B cell (primary cell): ENCODE results near the gene SPTBN1. TPM values are rescaled to one million over a fixed set of nuclear protein-coding genes. Genes with fewer than 3 reads are reported as not detected.
A peak's percentile ranks its signal among the peaks of the same experiment; 100 is the strongest.

ENCODE experiments used
- ATAC-seq: fragments of 200-7000 bp; cut with Tn5 transposase; one replicate; pipeline ENCODE4 v1.10.0; 2021; ENCODE audit warnings: low read depth, mild to moderate bottlenecking, moderate number of reproducible peaks, moderate library complexity
- CTCF ChIA-PET: fragments of 350-600 bp; sonication (Branson Sonifier 250); formaldehyde crosslinking; loops from one replicate; lab custom pipeline; 2021; ENCODE audit warnings: antibody characterized with exemption, inconsistent platforms; lab: Charles Lee
- POLR2A ChIA-PET: fragments of 350-600 bp; sonication (Branson Sonifier 250); formaldehyde crosslinking; loops from one replicate; lab custom pipeline; 2021; ENCODE audit warnings: antibody characterized with exemption; lab: Charles Lee
- DNase-seq: peaks from one replicate; pipeline ENCODE4 v3.0.0; 2013
- H2AFZ ChIP-seq: 2 replicates; pipeline ENCODE4 v1.6.1; 2012; ENCODE audit warnings: mild to moderate bottlenecking, low read depth, low read length; ENCODE audit not compliant: insufficient read depth, poor library complexity, severe bottlenecking
- H3K27ac ChIP-seq, 2 donors: 1 replicate in 1 of 2; 2 replicates in 1 of 2; pipeline ENCODE4 v1.5.1; 2012 to 2013; ENCODE audit warnings: low read length in 2 of 2, mild to moderate bottlenecking in 2 of 2, moderate library complexity in 1 of 2
- H3K27me3 ChIP-seq, 4 experiments: fragments of 200-600 bp in 1 of 4; sonication (generic) in 1 of 4; replicated peaks in 1 of 4; 1 replicate in 2 of 4; 2 replicates in 2 of 4; pipeline versions ENCODE4 v1.6.1 to v1.7.0; 2013 to 2016; ENCODE audit warnings: low read length in 3 of 4, mild to moderate bottlenecking in 2 of 4, mixed read lengths in 1 of 4, moderate library complexity in 1 of 4; ENCODE audit not compliant: insufficient read depth in 4 of 4, control insufficient read depth in 3 of 4; ENCODE audit errors: control extremely low read depth in 1 of 4
- H3K36me3 ChIP-seq, 2 experiments: replicated peaks in 1 of 2; 1 replicate in 1 of 2; 2 replicates in 1 of 2; pipeline versions ENCODE4 v1.6.1 to v1.7.1; 2013; ENCODE audit warnings: low read length in 1 of 2; ENCODE audit not compliant: insufficient read depth in 2 of 2, control insufficient read depth in 1 of 2; ENCODE audit errors: control extremely low read depth in 1 of 2, extremely low read depth in 1 of 2
- H3K4me1 ChIP-seq, 2 donors: fragments of 200-600 bp in 1 of 2; sonication (generic) in 1 of 2; 1 replicate in 1 of 2; 2 replicates in 1 of 2; pipeline versions ENCODE4 v1.5.1 to v1.6.1; 2013 to 2017; ENCODE audit warnings: low read length in 2 of 2; ENCODE audit not compliant: control insufficient read depth in 2 of 2, insufficient read depth in 2 of 2
- H3K4me2 ChIP-seq: replicated peaks from 2 replicates; pipeline ENCODE3; 2012; ENCODE audit warnings: mild to moderate bottlenecking, low read depth, low read length; ENCODE audit not compliant: poor library complexity, severe bottlenecking
- H3K4me3 ChIP-seq, 5 experiments: fragments of 200-600 bp in 1 of 5; sonication (generic) in 1 of 5; 1 replicate in 3 of 5; 2 replicates in 2 of 5; pipeline versions ENCODE4 v1.5.1 to v1.7.0; 2011 to 2016; ENCODE audit warnings: low read length in 4 of 5, mild to moderate bottlenecking in 4 of 5, low read depth in 2 of 5, control low read depth in 1 of 5, moderate library complexity in 1 of 5; ENCODE audit not compliant: insufficient read depth in 1 of 5; ENCODE audit errors: control extremely low read depth in 1 of 5, extremely low read depth in 1 of 5
- H3K79me2 ChIP-seq: fragments of 200-600 bp; sonication (generic); one replicate; pipeline ENCODE4 v1.6.0; 2016; ENCODE audit warnings: low read length; ENCODE audit not compliant: control insufficient read depth, insufficient read depth
- H3K9ac ChIP-seq: fragments of 200-600 bp; sonication (generic); 2 replicates; pipeline ENCODE4 v1.6.1; 2017; ENCODE audit warnings: mild to moderate bottlenecking, low read length, moderate library complexity
- H3K9me3 ChIP-seq, 3 donors: one replicate each; pipeline versions ENCODE4 v1.6.1 to v1.7.1; 2013; ENCODE audit warnings: low read length in 2 of 3; ENCODE audit not compliant: control insufficient read depth in 2 of 3, insufficient read depth in 1 of 3; ENCODE audit errors: control extremely low read depth in 1 of 3
- H4K20me1 ChIP-seq: 2 replicates; pipeline ENCODE4 v1.6.0; 2012; ENCODE audit warnings: mild to moderate bottlenecking, low read length; ENCODE audit not compliant: insufficient read depth, control insufficient read depth, poor library complexity, severe bottlenecking
- H3K27ac Mint-ChIP-seq: one replicate; pipeline ENCODE4 v1.8.0; 2021; ENCODE audit warnings: mixed read lengths
- H3K27me3 Mint-ChIP-seq: one replicate; pipeline ENCODE4 v1.8.0; 2021; ENCODE audit warnings: mixed read lengths
- H3K4me1 Mint-ChIP-seq: one replicate; pipeline ENCODE4 v1.8.0; 2021; ENCODE audit warnings: mixed read lengths
- H3K4me3 Mint-ChIP-seq: one replicate; pipeline ENCODE4 v1.8.0; 2021; ENCODE audit warnings: mixed read lengths
- H3K9me3 Mint-ChIP-seq: one replicate; pipeline ENCODE4 v1.8.0; 2022; ENCODE audit warnings: mixed read lengths; ENCODE audit not compliant: insufficient read depth
- CTCF ChIP-seq: fragments of 200-600 bp; IDR thresholded peaks from one replicate; pipeline ENCODE4 v1.8.0; 2022; ENCODE audit warnings: antibody characterized with exemption, mild to moderate bottlenecking
- EZH2 ChIP-seq: IDR thresholded peaks from 2 replicates; pipeline ENCODE4 v1.6.1; 2012; ENCODE audit warnings: borderline replicate concordance, low read depth, mild to moderate bottlenecking, moderate library complexity, low read length; ENCODE audit not compliant: insufficient read depth, poor library complexity, severe bottlenecking
- WGBS: methylation state at CpG from one replicate; pipeline ENCODE4 v1.1.5; 2013; ENCODE audit warnings: missing lambda C conversion rate; ENCODE audit not compliant: insufficient coverage; 5-methylcytosine and 5-hydroxymethylcytosine counted together
- intact Hi-C: fragments of 100-400 bp; cut with micrococcal nuclease; formaldehyde crosslinking; loops from one replicate; pipeline ENCODE4 v1.10.0; 2022
- polyA plus RNA-seq: library from polyadenylated mRNA; depleted of rRNA; stranded (reverse); fragments of >200 nt; gene quantifications from 2 replicates; pipeline ENCODE4 v1.2.3, GENCODE V29; 2012
- total RNA-seq, 2 donors: library from RNA; stranded (reverse); fragments of 120-200 nt in 1 of 2; gene quantifications; 1 replicate in 1 of 2; 2 replicates in 1 of 2; pipeline versions ENCODE4 v1.2.3 to v1.2.4, GENCODE V29; 2013 to 2022

Gene SPTBN1
- total and polyA plus RNA-seq, 2 donors (not counting 1 experiment from before 2014, with no cell fraction given) = 43.7 to 144 TPM

- 47% methylated on average over 10 of the region's 15 CpGs for WGBS
- intact Hi-C loops = loop anchor here (2.0 kb wide), 2 partner anchors 13 to 73 kb away; no protein-coding TSS in a partner anchor
- Histone ChIP-seq H2AFZ (peak overlapping the region; percentile 40), H3K27ac (peak overlapping the region; percentile 50 to 71), H3K4me3 (peak overlapping the region in 3 of 5 experiments; percentile 9 to 38 (median 18)), H3K9me3 (no peaks in the 10 kb centered on the region), H3K27me3 (no peaks in the 10 kb centered on the region), H3K4me2 (peak overlapping the region; percentile 63), H3K9ac (peak overlapping the region; percentile 37), H3K4me1 (peaks cover 70 to 80% of the 10 kb centered on the region in 2 donors), H3K36me3 (peaks cover 0 to 26% of the 10 kb centered on the region in 2 experiments), H3K79me2 (peaks cover 100% of the 10 kb centered on the region), H4K20me1 (peaks cover 52% of the 10 kb centered on the region)
- ChIA-PET POLR2A (interaction anchor here (0.5 to 0.9 kb wide), 3 partner anchors 24 to 36 kb away, joined by 3 to 6 read pairs (median 4); no protein-coding TSS in a partner anchor), CTCF (interaction anchor here (0.7 to 2.6 kb wide), 11 partner anchors 10 to 489 kb away, joined by 3 to 19 read pairs (median 4); no protein-coding TSS in a partner anchor)
- Mint-ChIP-seq H3K4me1 (peaks cover 92% of the 10 kb centered on the region), H3K9me3 (no peaks in the 10 kb centered on the region), H3K27ac (peak overlapping the region; percentile 89), H3K4me3 (peak overlapping the region; percentile 78), H3K27me3 (no peaks in the 10 kb centered on the region)
- DNase-seq = no peak
- no peak for TF ChIP-seq EZH2
- TF ChIP-seq CTCF = no peak
- ATAC-seq = peak; percentile 12
These were observed 140.1 kb downstream of the SPTBN1 start for GRCh38 chr2:54595999-54596902.
